ENCODE data around the gene PABPC1L2A. TPM values are rescaled to one million over a fixed set of nuclear protein-coding genes. Genes with fewer than 3 reads are reported as not detected.

PABPC1L2A gene
- polyA plus RNA-seq, 3 donors from 2014 or later = not detected

Other genes with a start within 250 kb of the PABPC1L2A start
- gene FAM236C, start 166.9 kb downstream of the PABPC1L2A start, polyA plus RNA-seq = not detected
- not detected for gene FAM236A, start 141.3 kb downstream of the PABPC1L2A start, polyA plus RNA-seq
- under 1 TPM in 1 of 3 donors, not detected in 2; 0.82 TPM for gene DMRTC1, start 135.7 kb downstream of the PABPC1L2A start, polyA plus RNA-seq
- gene PABPC1L2B, start 76.6 kb downstream of the PABPC1L2A start, polyA plus RNA-seq = not detected
- 1 to 10 TPM in 2 of 3 donors, under 1 TPM in 1; 0.80 to 2.5 (median 2.4) TPM for gene NAP1L2, start 135.3 kb upstream of the PABPC1L2A start, polyA plus RNA-seq